HFFc6 (cell line): ENCODE data around the gene CAV3. TPM values are rescaled to one million over a fixed set of nuclear protein-coding genes. Genes with fewer than 3 reads are reported as not detected.

Experiments
- DNase-seq: peaks from one replicate; pipeline ENCODE4 v3.0.0-alpha.2; 2018
- H3K27ac Mint-ChIP-seq: 2 replicates; pipeline ENCODE4 v1.8.0; 2020; ENCODE audit warnings: mild to moderate bottlenecking, mixed read lengths
- H3K27me3 Mint-ChIP-seq: 2 replicates; pipeline ENCODE4 v1.8.0; 2021; ENCODE audit warnings: mild to moderate bottlenecking, moderate library complexity, mixed read lengths; ENCODE audit not compliant: insufficient read depth
- H3K36me3 Mint-ChIP-seq: 2 replicates; pipeline ENCODE4 v1.8.0; 2021; ENCODE audit warnings: low read depth, mixed read lengths
- H3K4me1 Mint-ChIP-seq: 2 replicates; pipeline ENCODE4 v1.8.0; 2020; ENCODE audit warnings: low read depth, mixed read lengths
- H3K4me3 Mint-ChIP-seq: 2 replicates; pipeline ENCODE4 v1.8.0; 2020; ENCODE audit warnings: mild to moderate bottlenecking, moderate library complexity, mixed read lengths
- H3K9me3 Mint-ChIP-seq: 2 replicates; pipeline ENCODE4 v1.8.0; 2020; ENCODE audit warnings: mild to moderate bottlenecking, mixed read lengths
- CTCF ChIP-seq: fragments of 200-600 bp; sonication (generic); IDR thresholded peaks from 2 replicates; pipeline ENCODE4 v1.5.0; 2021; ENCODE audit warnings: antibody characterized with exemption, mild to moderate bottlenecking
- total RNA-seq, 6 experiments: library from RNA; stranded (reverse); fragmentation: NEBNext Ultra II Directional; extraction: Animal tissue kit (Norgen Biotek cat#: 25700); gene quantifications; 2 replicates in 1 of 6; 3 replicates in 5 of 6; pipeline ENCODE4 v1.2.3, GENCODE V29; 2021

The CAV3 gene
- total RNA-seq, 6 experiments from 2014 or later, result 0.25 TPM; not detected in 5

- peaks cover 32% of the 10 kb centered on the region for H3K27me3 Mint-ChIP-seq
- H3K4me3 Mint-ChIP-seq, result peak overlapping the region; percentile 97
- peaks cover 77% of the 10 kb centered on the region for H3K4me1 Mint-ChIP-seq
- peak overlapping the region; percentile 88 for H3K27ac Mint-ChIP-seq
- DNase-seq, result no peak
- TF ChIP-seq CTCF, result no peak
- H3K9me3 Mint-ChIP-seq, result peaks cover 26% of the 10 kb centered on the region; the same call in 1 of the 2 replicates
- H3K36me3 Mint-ChIP-seq, result peaks cover 89% of the 10 kb centered on the region
Observed at GRCh38 chr3:8764528-8764927, 30.9 kb downstream of the CAV3 start.

GRCh38 chr3:8765528-8765927, 31.9 kb downstream of the CAV3 start:
- H3K36me3 Mint-ChIP-seq, result peaks cover 79% of the 10 kb centered on the region
- DNase-seq, result no peak
- peak overlapping the region; percentile 97 for H3K4me3 Mint-ChIP-seq
- peak overlapping the region; percentile 88 for H3K27ac Mint-ChIP-seq
- H3K27me3 Mint-ChIP-seq, result peaks cover 23% of the 10 kb centered on the region
- TF ChIP-seq CTCF, result no peak
- peaks cover 77% of the 10 kb centered on the region for H3K4me1 Mint-ChIP-seq
- peaks cover 26% of the 10 kb centered on the region; the same call in 1 of the 2 replicates for H3K9me3 Mint-ChIP-seq

- Mint-ChIP-seq H3K4me3 (peak overlapping the region; percentile 97), H3K27ac (peak overlapping the region; percentile 88), H3K36me3 (peaks cover 73% of the 10 kb centered on the region), H3K9me3 (peaks cover 26% of the 10 kb centered on the region; the same call in 1 of the 2 replicates), H3K4me1 (peaks cover 77% of the 10 kb centered on the region), H3K27me3 (peaks cover 21% of the 10 kb centered on the region)
- no peak for TF ChIP-seq CTCF
- no peak for DNase-seq
Observed at GRCh38 chr3:8766148-8766547, 32.5 kb downstream of the CAV3 start.

- Mint-ChIP-seq H3K9me3 (peaks cover 26% of the 10 kb centered on the region; the same call in 1 of the 2 replicates), H3K4me3 (peak overlapping the region; percentile 97), H3K27me3 (peaks cover 19% of the 10 kb centered on the region), H3K36me3 (peaks cover 64% of the 10 kb centered on the region), H3K27ac (peak overlapping the region; percentile 88), H3K4me1 (peaks cover 69% of the 10 kb centered on the region)
- no peak for DNase-seq
- TF ChIP-seq CTCF, result no peak
Observed at GRCh38 chr3:8767256-8767666, 33.7 kb downstream of the CAV3 start.

- Mint-ChIP-seq H3K4me3 (peak overlapping the region; percentile 97), H3K4me1 (peaks cover 63% of the 10 kb centered on the region), H3K9me3 (peaks cover 26% of the 10 kb centered on the region; the same call in 1 of the 2 replicates), H3K36me3 (peaks cover 59% of the 10 kb centered on the region), H3K27ac (peak overlapping the region; percentile 91), H3K27me3 (peaks cover 18% of the 10 kb centered on the region)
- DNase-seq, result no peak
- peak; percentile 28; the same call in 1 of the 2 replicates for TF ChIP-seq CTCF
Observed at GRCh38 chr3:8767667-8768363, 34.2 kb downstream of the CAV3 start.
